Prostate gland (tissue), 2 donors: ENCODE measurements around the gene CEACAM20.

Source experiments
- POLR2A ChIP-seq: fragments of 450-650 bp; IDR thresholded peaks from one replicate; pipeline ENCODE4 v1.6.1; 2016; ENCODE audit warnings: antibody characterized with exemption, mild to moderate bottlenecking
- TF ChIP-seq, protein P1 (sequence below), 4 experiments: fragments of 200-600 bp in 2 of 4; fragments of 450-650 bp in 2 of 4; sonication (generic) in 2 of 4; IDR thresholded peaks; 1 replicate in 3 of 4; 2 replicates in 1 of 4; pipeline ENCODE4 v1.5.1; 2016 to 2019; ENCODE audit warnings: antibody characterized with exemption in 4 of 4, mild to moderate bottlenecking in 2 of 4, moderate library complexity in 2 of 4

DNA sequence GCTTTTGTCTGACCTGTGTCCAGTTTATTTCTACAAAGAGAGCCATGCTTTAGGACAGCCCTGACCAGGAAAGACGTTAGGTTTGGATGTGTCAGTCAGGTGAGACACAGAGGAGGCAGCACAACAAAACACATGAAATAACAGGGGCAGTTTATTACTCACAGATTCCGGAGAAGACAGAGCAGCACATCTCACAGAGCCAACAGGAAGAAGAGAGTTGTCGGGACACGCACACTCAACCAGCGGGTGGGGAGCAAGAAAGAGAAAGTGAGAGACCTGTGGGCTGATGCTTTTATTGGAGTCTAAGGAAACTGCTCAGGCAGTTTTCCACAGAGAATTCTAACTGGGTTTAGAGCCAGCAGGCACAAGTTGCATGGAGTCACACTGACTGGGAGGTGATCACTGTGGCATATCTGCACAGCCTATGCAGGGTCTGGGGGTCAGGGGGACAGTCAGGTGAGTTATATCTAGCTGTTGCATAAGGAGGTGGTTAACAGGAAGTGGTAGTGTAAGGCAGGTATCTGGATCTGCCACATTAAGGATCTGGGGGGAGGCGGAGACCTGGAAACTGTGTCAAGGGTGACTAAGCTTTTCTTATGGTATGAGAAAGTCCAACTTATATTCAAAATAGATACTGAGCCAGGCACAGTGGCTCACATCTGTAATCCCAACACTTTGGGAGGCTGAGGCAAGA lies 24.1 kb upstream of the CEACAM20 start:
- TF ChIP-seq, protein P1, sequence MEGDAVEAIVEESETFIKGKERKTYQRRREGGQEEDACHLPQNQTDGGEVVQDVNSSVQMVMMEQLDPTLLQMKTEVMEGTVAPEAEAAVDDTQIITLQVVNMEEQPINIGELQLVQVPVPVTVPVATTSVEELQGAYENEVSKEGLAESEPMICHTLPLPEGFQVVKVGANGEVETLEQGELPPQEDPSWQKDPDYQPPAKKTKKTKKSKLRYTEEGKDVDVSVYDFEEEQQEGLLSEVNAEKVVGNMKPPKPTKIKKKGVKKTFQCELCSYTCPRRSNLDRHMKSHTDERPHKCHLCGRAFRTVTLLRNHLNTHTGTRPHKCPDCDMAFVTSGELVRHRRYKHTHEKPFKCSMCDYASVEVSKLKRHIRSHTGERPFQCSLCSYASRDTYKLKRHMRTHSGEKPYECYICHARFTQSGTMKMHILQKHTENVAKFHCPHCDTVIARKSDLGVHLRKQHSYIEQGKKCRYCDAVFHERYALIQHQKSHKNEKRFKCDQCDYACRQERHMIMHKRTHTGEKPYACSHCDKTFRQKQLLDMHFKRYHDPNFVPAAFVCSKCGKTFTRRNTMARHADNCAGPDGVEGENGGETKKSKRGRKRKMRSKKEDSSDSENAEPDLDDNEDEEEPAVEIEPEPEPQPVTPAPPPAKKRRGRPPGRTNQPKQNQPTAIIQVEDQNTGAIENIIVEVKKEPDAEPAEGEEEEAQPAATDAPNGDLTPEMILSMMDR (IDR thresholded peaks at IDR 0.05) = no peak
- no peak for TF ChIP-seq POLR2A
